Thyroid gland (tissue), 4 donors: ENCODE data around the gene PNPLA5. TPM values are rescaled to one million over a fixed set of nuclear protein-coding genes. Genes with fewer than 3 reads are reported as not detected.

Experiments
- DNase-seq, 2 donors: peaks; one replicate each; pipeline ENCODE4 v3.0.0-alpha.2; 2019
- H3K27ac ChIP-seq, 3 donors: fragments of 200-600 bp; sonication (generic); 1 replicate in 2 of 3; 2 replicates in 1 of 3; pipeline ENCODE4 v1.5.1; 2016 to 2019; ENCODE audit warnings: mild to moderate bottlenecking in 1 of 3, moderate library complexity in 1 of 3
- H3K27me3 ChIP-seq: fragments of 200-600 bp; sonication (generic); one replicate; pipeline ENCODE4 v1.5.1; 2019
- H3K36me3 ChIP-seq, 2 donors: fragments of 200-600 bp; sonication (generic); one replicate each; pipeline ENCODE4 v1.5.1; 2016 to 2019
- H3K4me1 ChIP-seq, 2 donors: fragments of 200-600 bp; sonication (generic); one replicate each; pipeline ENCODE4 v1.5.1; 2017 to 2019
- H3K4me3 ChIP-seq, 3 donors: fragments of 200-600 bp; sonication (generic); replicated peaks in 1 of 3; 1 replicate in 2 of 3; 2 replicates in 1 of 3; pipeline ENCODE4 v1.5.1; 2016; ENCODE audit warnings: mild to moderate bottlenecking in 1 of 3
- H3K9me3 ChIP-seq: fragments of 200-600 bp; sonication (generic); one replicate; pipeline ENCODE4 v1.5.1; 2017
- CTCF ChIP-seq, 6 experiments: fragments of 200-600 bp in 3 of 6; fragments of 450-650 bp in 3 of 6; sonication (generic) in 3 of 6; IDR thresholded peaks; one replicate each; pipeline ENCODE4 v1.5.1; 2016 to 2019; ENCODE audit warnings: antibody characterized with exemption in 6 of 6, mild to moderate bottlenecking in 2 of 6, inconsistent platforms in 1 of 6, moderate library complexity in 1 of 6
- POLR2A ChIP-seq, 2 donors: fragments of 450-650 bp; IDR thresholded peaks; one replicate each; pipeline ENCODE4 v1.6.1; 2017; ENCODE audit warnings: antibody characterized with exemption in 2 of 2, mild to moderate bottlenecking in 2 of 2, moderate library complexity in 1 of 2
- WGBS, 2 donors: methylation state at CpG; one replicate each; pipeline ENCODE4 v1.1.5; 2017; 5-methylcytosine and 5-hydroxymethylcytosine counted together
- intact Hi-C: fragments of 100-400 bp; cut with DNase I; formaldehyde crosslinking; loops from one replicate; pipeline ENCODE4 v1.15.1; 2023
- total RNA-seq, 4 donors: library from RNA; depleted of rRNA; stranded (reverse); fragments of >200 nt; gene quantifications; one replicate each; pipeline ENCODE4 v1.2.3, GENCODE V29; 2016

PNPLA5 gene
- total RNA-seq, 4 donors from 2014 or later = not detected

GRCh38 chr22:43888740-43889139, 3.1 kb downstream of the PNPLA5 start:
- TF ChIP-seq POLR2A (IDR thresholded peaks at IDR 0.05) = no peak
- no peak for TF ChIP-seq CTCF (IDR thresholded peaks at IDR 0.05)
- no peak overlapping the region for H3K4me3 ChIP-seq
- no peaks in the 10 kb centered on the region for H3K9me3 ChIP-seq
- intact Hi-C loops = no loop called here
- DNase-seq = no peak
- no peaks in the 10 kb centered on the region for H3K36me3 ChIP-seq
- 58 to 92% methylated on average over 2 to 3 of the region's 4 CpGs for WGBS, 2 donors
- peaks cover 12% of the 10 kb centered on the region for H3K27me3 ChIP-seq
- H3K27ac ChIP-seq = no peak overlapping the region
- no peaks in the 10 kb centered on the region for H3K4me1 ChIP-seq

- WGBS, 2 donors = 38 to 83% methylated on average over 2 of the region's 4 CpGs
- Histone ChIP-seq H3K4me3 (no peak overlapping the region), H3K27ac (no peak overlapping the region), H3K9me3 (no peaks in the 10 kb centered on the region), H3K36me3 (no peaks in the 10 kb centered on the region), H3K27me3 (peaks cover 12% of the 10 kb centered on the region), H3K4me1 (no peaks in the 10 kb centered on the region)
- TF ChIP-seq POLR2A (IDR thresholded peaks at IDR 0.05) = no peak
- TF ChIP-seq CTCF (IDR thresholded peaks at IDR 0.05) = no peak
- DNase-seq = no peak
- intact Hi-C loops = no loop called here
Observed at GRCh38 chr22:43887391-43887790, 4.4 kb downstream of the PNPLA5 start.

- TF ChIP-seq CTCF (IDR thresholded peaks at IDR 0.05) (no peak), POLR2A (IDR thresholded peaks at IDR 0.05) (no peak)
- H3K27ac ChIP-seq = no peak overlapping the region
- intact Hi-C loops = no loop called here
- 77% methylated on average over 6 to 8 of the region's 8 CpGs for WGBS, 2 donors
- H3K9me3 ChIP-seq = no peaks in the 10 kb centered on the region
- no peak for DNase-seq
- no peaks in the 10 kb centered on the region for H3K36me3 ChIP-seq
- peaks cover 7% of the 10 kb centered on the region for H3K27me3 ChIP-seq
- H3K4me1 ChIP-seq = no peaks in the 10 kb centered on the region
- no peak overlapping the region for H3K4me3 ChIP-seq
Observed at GRCh38 chr22:43886231-43886630, 5.6 kb downstream of the PNPLA5 start.

GRCh38 chr22:43885786-43886185, 6.0 kb downstream of the PNPLA5 start:
- TF ChIP-seq CTCF (IDR thresholded peaks at IDR 0.05) = no peak
- intact Hi-C loops = no loop called here
- no peak for DNase-seq

GRCh38 chr22:43885319-43885671, 6.5 kb downstream of the PNPLA5 start:
- H3K36me3 ChIP-seq = no peaks in the 10 kb centered on the region
- no peaks in the 10 kb centered on the region for H3K27me3 ChIP-seq
- H3K4me3 ChIP-seq = no peak overlapping the region
- H3K9me3 ChIP-seq = no peaks in the 10 kb centered on the region
- H3K27ac ChIP-seq = no peak overlapping the region
- WGBS, 2 donors = 66 to 80% methylated on average over 7 of the region's 7 CpGs
- DNase-seq = no peak
- no peaks in the 10 kb centered on the region for H3K4me1 ChIP-seq
- TF ChIP-seq CTCF (IDR thresholded peaks at IDR 0.05) (no peak), POLR2A (IDR thresholded peaks at IDR 0.05) (no peak)
- intact Hi-C loops = no loop called here

More at GRCh38 chr22:43885786-43886185, 6.0 kb downstream of the PNPLA5 start:
- peaks cover 3% of the 10 kb centered on the region for H3K27me3 ChIP-seq
- no peaks in the 10 kb centered on the region for H3K36me3 ChIP-seq
- WGBS, 2 donors = 91 to 94% methylated on average over 6 of the region's 6 CpGs
- no peak overlapping the region for H3K4me3 ChIP-seq
- H3K4me1 ChIP-seq = no peaks in the 10 kb centered on the region
- H3K27ac ChIP-seq = no peak overlapping the region
- no peaks in the 10 kb centered on the region for H3K9me3 ChIP-seq
